Measurements from ENCODE around the gene SIAE. TPM values are rescaled to one million over a fixed set of nuclear protein-coding genes. Genes with fewer than 3 reads are reported as not detected.

SIAE gene
- total and polyA plus RNA-seq, 4 donors, result 6.4 to 33.9 (median 11.3) TPM

- WGBS, result 77% methylated on average over 6 of the region's 6 CpGs
- H3K4me3 ChIP-seq (ENCODE audit: low read depth in 1 of 3, low read length in 3 of 3), result no peak overlapping the region
- DNase-seq (ENCODE audit: low spot score), result no peak
- H3K27ac ChIP-seq (ENCODE audit: low read depth in 1 of 2, low read length in 2 of 2), result no peak overlapping the region
- TF ChIP-seq JUND (IDR thresholded peaks at IDR 0.05) (no peak), GABPA (IDR thresholded peaks at IDR 0.05 in 1 of 2, conservative IDR thresholded peaks at IDR 0.05 in 1 of 2) (no peak), FOXA2 (IDR thresholded peaks at IDR 0.05) (no peak), YY1 (IDR thresholded peaks at IDR 0.05) (no peak), RXRA (IDR thresholded peaks at IDR 0.05) (no peak), TAF1 (conservative IDR thresholded peaks at IDR 0.05) (no peak), RAD21 (IDR thresholded peaks at IDR 0.05) (no peak), SP1 (IDR thresholded peaks at IDR 0.05) (no peak), HNF4A (conservative IDR thresholded peaks at IDR 0.05) (no peak)
- TF ChIP-seq, protein P1, sequence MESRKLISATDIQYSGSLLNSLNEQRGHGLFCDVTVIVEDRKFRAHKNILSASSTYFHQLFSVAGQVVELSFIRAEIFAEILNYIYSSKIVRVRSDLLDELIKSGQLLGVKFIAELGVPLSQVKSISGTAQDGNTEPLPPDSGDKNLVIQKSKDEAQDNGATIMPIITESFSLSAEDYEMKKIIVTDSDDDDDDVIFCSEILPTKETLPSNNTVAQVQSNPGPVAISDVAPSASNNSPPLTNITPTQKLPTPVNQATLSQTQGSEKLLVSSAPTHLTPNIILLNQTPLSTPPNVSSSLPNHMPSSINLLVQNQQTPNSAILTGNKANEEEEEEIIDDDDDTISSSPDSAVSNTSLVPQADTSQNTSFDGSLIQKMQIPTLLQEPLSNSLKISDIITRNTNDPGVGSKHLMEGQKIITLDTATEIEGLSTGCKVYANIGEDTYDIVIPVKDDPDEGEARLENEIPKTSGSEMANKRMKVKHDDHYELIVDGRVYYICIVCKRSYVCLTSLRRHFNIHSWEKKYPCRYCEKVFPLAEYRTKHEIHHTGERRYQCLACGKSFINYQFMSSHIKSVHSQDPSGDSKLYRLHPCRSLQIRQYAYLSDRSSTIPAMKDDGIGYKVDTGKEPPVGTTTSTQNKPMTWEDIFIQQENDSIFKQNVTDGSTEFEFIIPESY (IDR thresholded peaks at IDR 0.05), result no peak
- TF ChIP-seq, protein P2, sequence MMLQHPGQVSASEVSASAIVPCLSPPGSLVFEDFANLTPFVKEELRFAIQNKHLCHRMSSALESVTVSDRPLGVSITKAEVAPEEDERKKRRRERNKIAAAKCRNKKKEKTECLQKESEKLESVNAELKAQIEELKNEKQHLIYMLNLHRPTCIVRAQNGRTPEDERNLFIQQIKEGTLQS (IDR thresholded peaks at IDR 0.05), result no peak
- H3K9ac ChIP-seq (ENCODE audit: low read depth in 1 of 2, low read length in 2 of 2), result no peak overlapping the region
- no peaks in the 10 kb centered on the region for H3K9me3 ChIP-seq (ENCODE audit: control insufficient read depth in 4 of 4, low read length in 3 of 4)
- H3K27me3 ChIP-seq (ENCODE audit: control insufficient read depth in 4 of 4, insufficient read depth in 4 of 4, low read length in 3 of 4), result peaks cover 0 to 7% (median 1%) of the 10 kb centered on the region in 4 donors
- H3K36me3 ChIP-seq (ENCODE audit: control insufficient read depth in 4 of 4, insufficient read depth in 3 of 4, low read depth in 1 of 4, low read length in 3 of 4), result no peaks in the 10 kb centered on the region
- H3K4me1 ChIP-seq (ENCODE audit: control insufficient read depth in 4 of 4, insufficient read depth in 4 of 4, low read length in 3 of 4), result no peaks in the 10 kb centered on the region
Measured at GRCh38 chr11:124592627-124593026, 80.9 kb downstream of the SIAE start.

DNA sequence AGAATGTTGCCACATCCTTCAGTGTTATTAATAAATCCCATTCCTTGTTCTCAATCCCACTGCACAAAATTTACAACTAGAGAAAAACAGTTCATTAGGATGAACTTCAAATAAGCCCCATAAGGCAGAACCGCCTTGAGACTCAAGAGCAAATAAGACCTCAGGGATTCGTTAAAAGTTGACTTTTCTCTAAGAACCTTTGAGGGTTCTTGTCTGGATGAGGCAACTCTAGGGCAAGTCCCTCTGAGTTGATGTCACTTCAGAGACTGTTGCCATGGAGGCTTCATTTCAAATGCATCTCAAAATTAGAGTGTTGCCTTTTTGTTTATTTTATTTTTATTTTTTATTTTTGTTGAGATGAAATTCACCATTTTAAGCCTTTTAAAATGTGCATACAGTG lies 82.1 kb downstream of the SIAE start:
- peaks cover 0 to 7% (median 1%) of the 10 kb centered on the region in 4 donors for H3K27me3 ChIP-seq (ENCODE audit: control insufficient read depth in 4 of 4, insufficient read depth in 4 of 4, low read length in 3 of 4)
- 64% methylated on average over 2 of the region's 2 CpGs for WGBS
- no peak for DNase-seq (ENCODE audit: low spot score)

More for the DNA sequence above, 82.1 kb downstream of the SIAE start:
- TF ChIP-seq SP1 (IDR thresholded peaks at IDR 0.05) (no peak), RAD21 (IDR thresholded peaks at IDR 0.05) (no peak), JUND (IDR thresholded peaks at IDR 0.05) (no peak), YY1 (IDR thresholded peaks at IDR 0.05) (no peak), GABPA (IDR thresholded peaks at IDR 0.05 in 1 of 2, conservative IDR thresholded peaks at IDR 0.05 in 1 of 2) (no peak), RXRA (IDR thresholded peaks at IDR 0.05) (no peak), MAX (IDR thresholded peaks at IDR 0.05) (no peak), FOXA1 (IDR thresholded peaks at IDR 0.05) (no peak), EGR1 (IDR thresholded peaks at IDR 0.05; ENCODE audit: low read depth in 2 of 2) (no peak), TAF1 (conservative IDR thresholded peaks at IDR 0.05) (no peak), NR2F2 (IDR thresholded peaks at IDR 0.05) (no peak), FOXA2 (IDR thresholded peaks at IDR 0.05) (no peak), HNF4A (conservative IDR thresholded peaks at IDR 0.05) (no peak), CTCF (IDR thresholded peaks at IDR 0.05; ENCODE audit: low read depth, low read length, missing input control) (no peak), HNF4G (IDR thresholded peaks at IDR 0.05) (no peak)
- TF ChIP-seq, protein P1 (IDR thresholded peaks at IDR 0.05), result no peak
- TF ChIP-seq, protein P2 (IDR thresholded peaks at IDR 0.05), result no peak
- TF ChIP-seq, protein P3, sequence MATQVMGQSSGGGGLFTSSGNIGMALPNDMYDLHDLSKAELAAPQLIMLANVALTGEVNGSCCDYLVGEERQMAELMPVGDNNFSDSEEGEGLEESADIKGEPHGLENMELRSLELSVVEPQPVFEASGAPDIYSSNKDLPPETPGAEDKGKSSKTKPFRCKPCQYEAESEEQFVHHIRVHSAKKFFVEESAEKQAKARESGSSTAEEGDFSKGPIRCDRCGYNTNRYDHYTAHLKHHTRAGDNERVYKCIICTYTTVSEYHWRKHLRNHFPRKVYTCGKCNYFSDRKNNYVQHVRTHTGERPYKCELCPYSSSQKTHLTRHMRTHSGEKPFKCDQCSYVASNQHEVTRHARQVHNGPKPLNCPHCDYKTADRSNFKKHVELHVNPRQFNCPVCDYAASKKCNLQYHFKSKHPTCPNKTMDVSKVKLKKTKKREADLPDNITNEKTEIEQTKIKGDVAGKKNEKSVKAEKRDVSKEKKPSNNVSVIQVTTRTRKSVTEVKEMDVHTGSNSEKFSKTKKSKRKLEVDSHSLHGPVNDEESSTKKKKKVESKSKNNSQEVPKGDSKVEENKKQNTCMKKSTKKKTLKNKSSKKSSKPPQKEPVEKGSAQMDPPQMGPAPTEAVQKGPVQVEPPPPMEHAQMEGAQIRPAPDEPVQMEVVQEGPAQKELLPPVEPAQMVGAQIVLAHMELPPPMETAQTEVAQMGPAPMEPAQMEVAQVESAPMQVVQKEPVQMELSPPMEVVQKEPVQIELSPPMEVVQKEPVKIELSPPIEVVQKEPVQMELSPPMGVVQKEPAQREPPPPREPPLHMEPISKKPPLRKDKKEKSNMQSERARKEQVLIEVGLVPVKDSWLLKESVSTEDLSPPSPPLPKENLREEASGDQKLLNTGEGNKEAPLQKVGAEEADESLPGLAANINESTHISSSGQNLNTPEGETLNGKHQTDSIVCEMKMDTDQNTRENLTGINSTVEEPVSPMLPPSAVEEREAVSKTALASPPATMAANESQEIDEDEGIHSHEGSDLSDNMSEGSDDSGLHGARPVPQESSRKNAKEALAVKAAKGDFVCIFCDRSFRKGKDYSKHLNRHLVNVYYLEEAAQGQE (IDR thresholded peaks at IDR 0.05), result no peak
- Histone ChIP-seq H3K36me3 (ENCODE audit: control insufficient read depth in 4 of 4, insufficient read depth in 3 of 4, low read depth in 1 of 4, low read length in 3 of 4) (no peaks in the 10 kb centered on the region), H3K4me3 (ENCODE audit: low read depth in 1 of 3, low read length in 3 of 3) (no peak overlapping the region), H3K27ac (ENCODE audit: low read depth in 1 of 2, low read length in 2 of 2) (no peak overlapping the region), H3K4me1 (ENCODE audit: control insufficient read depth in 4 of 4, insufficient read depth in 4 of 4, low read length in 3 of 4) (no peaks in the 10 kb centered on the region), H3K9me3 (ENCODE audit: control insufficient read depth in 4 of 4, low read length in 3 of 4) (no peaks in the 10 kb centered on the region), H3K9ac (ENCODE audit: low read depth in 1 of 2, low read length in 2 of 2) (no peak overlapping the region)
